Measurements from ENCODE around the gene EHMT2. TPM values are rescaled to one million over a fixed set of nuclear protein-coding genes. Genes with fewer than 3 reads are reported as not detected.
"Not testable (repeated sequence)": the region's sequence is repeated elsewhere in the genome, so short reads cannot be mapped to it uniquely, and the experiment has no call there.

EHMT2 gene
- total RNA-seq, 1 donor from 2014 or later = 14.5 TPM

- TF ChIP-seq CTCF (IDR thresholded peaks at IDR 0.05; ENCODE audit: insufficient read depth, low read length, severe bottlenecking) = no peak
- Histone ChIP-seq H3K36me3 (ENCODE audit: control insufficient read depth, insufficient read depth, low read length) (no peaks in the 10 kb centered on the region), H3K27me3 (ENCODE audit: control insufficient read depth, insufficient read depth, low read length) (no peaks in the 10 kb centered on the region), H3K4me3 (ENCODE audit: low read depth, low read length) (no peak overlapping the region)
- DNase-seq (ENCODE audit: low read depth) (no peak), FAIRE-seq (no peak)
Observed at GRCh38 chr6:31869343-31869742, 28.2 kb downstream of the EHMT2 start.

- not testable (repeated sequence) for H3K36me3 ChIP-seq (ENCODE audit: control insufficient read depth, insufficient read depth, low read length); FAIRE-seq; H3K27me3 ChIP-seq (ENCODE audit: control insufficient read depth, insufficient read depth, low read length); H3K4me3 ChIP-seq (ENCODE audit: low read depth, low read length); DNase-seq (ENCODE audit: low read depth)
Observed at GRCh38 chr6:31868658-31868971, 28.9 kb downstream of the EHMT2 start.

- TF ChIP-seq CTCF (IDR thresholded peaks at IDR 0.05; ENCODE audit: insufficient read depth, low read length, severe bottlenecking) = no peak
- DNase-seq (ENCODE audit: low read depth) (no peak), FAIRE-seq (no peak)
- H3K36me3 ChIP-seq (ENCODE audit: control insufficient read depth, insufficient read depth, low read length) = peaks cover 2% of the 10 kb centered on the region
- no peaks in the 10 kb centered on the region for H3K27me3 ChIP-seq (ENCODE audit: control insufficient read depth, insufficient read depth, low read length)
- no peak overlapping the region for H3K4me3 ChIP-seq (ENCODE audit: low read depth, low read length)
Observed at GRCh38 chr6:31865205-31866118, 32.0 kb downstream of the EHMT2 start.

GRCh38 chr6:31864818-31865204 lies 32.7 kb downstream of the EHMT2 start:
- Histone ChIP-seq H3K4me3 (ENCODE audit: low read depth, low read length) (no peak overlapping the region), H3K27me3 (ENCODE audit: control insufficient read depth, insufficient read depth, low read length) (no peaks in the 10 kb centered on the region), H3K36me3 (ENCODE audit: control insufficient read depth, insufficient read depth, low read length) (peaks cover 7% of the 10 kb centered on the region)
- FAIRE-seq (no peak), DNase-seq (ENCODE audit: low read depth) (no peak)
- TF ChIP-seq CTCF (IDR thresholded peaks at IDR 0.05; ENCODE audit: insufficient read depth, low read length, severe bottlenecking) = no peak

- not testable (repeated sequence) for FAIRE-seq; DNase-seq (ENCODE audit: low read depth); H3K27me3 ChIP-seq (ENCODE audit: control insufficient read depth, insufficient read depth, low read length)
- H3K36me3 ChIP-seq (ENCODE audit: control insufficient read depth, insufficient read depth, low read length) = peaks cover 13% of the 10 kb centered on the region
- H3K4me3 ChIP-seq (ENCODE audit: low read depth, low read length) = peak overlapping the region; percentile 41
Observed at GRCh38 chr6:31864123-31864562, 33.4 kb downstream of the EHMT2 start.

- FAIRE-seq = no peak
- Histone ChIP-seq H3K27me3 (ENCODE audit: control insufficient read depth, insufficient read depth, low read length) (no peaks in the 10 kb centered on the region), H3K36me3 (ENCODE audit: control insufficient read depth, insufficient read depth, low read length) (peaks cover 13% of the 10 kb centered on the region)
Observed at GRCh38 chr6:31862344-31863235, 34.9 kb downstream of the EHMT2 start, which contains the start of gene NEU1. Gene NEU1 (minus strand): TSS chr6:31862821. CDS start chr6:31862776, 45 bp downstream.

More at GRCh38 chr6:31862344-31863235, 34.9 kb downstream of the EHMT2 start, which contains the start of gene NEU1:
- H3K4me3 ChIP-seq (ENCODE audit: low read depth, low read length) = peak within 1 kb of the TSS; percentile 82
- TF ChIP-seq CTCF (IDR thresholded peaks at IDR 0.05; ENCODE audit: insufficient read depth, low read length, severe bottlenecking) = no peak
- DNase-seq (ENCODE audit: low read depth) = peak; percentile 99
